Muscle layer of duodenum (tissue), 2 donors: Measurements from ENCODE around the gene RALGAPA2.

Source experiments
- H3K27ac ChIP-seq: one replicate; pipeline ENCODE4 v1.7.0; 2013; ENCODE audit warnings: mild to moderate bottlenecking, low read length
- H3K27me3 ChIP-seq: one replicate; pipeline ENCODE4 v1.7.0; 2013; ENCODE audit warnings: low read depth, mild to moderate bottlenecking, control low read depth, low read length
- H3K36me3 ChIP-seq, 2 donors: one replicate each; pipeline ENCODE4 v1.7.0; 2013; ENCODE audit warnings: low read length in 2 of 2, control low read depth in 1 of 2, mild to moderate bottlenecking in 1 of 2; ENCODE audit not compliant: insufficient read depth in 2 of 2, control insufficient read depth in 1 of 2
- H3K4me1 ChIP-seq, 2 donors: one replicate each; pipeline ENCODE4 v1.7.0; 2013; ENCODE audit warnings: low read length in 2 of 2, mild to moderate bottlenecking in 2 of 2, control low read depth in 1 of 2, moderate library complexity in 1 of 2; ENCODE audit not compliant: insufficient read depth in 2 of 2, control insufficient read depth in 1 of 2
- H3K4me3 ChIP-seq, 2 donors: one replicate each; pipeline ENCODE4 v1.7.0; 2013; ENCODE audit warnings: low read length in 2 of 2, low read depth in 1 of 2, mild to moderate bottlenecking in 1 of 2
- H3K9me3 ChIP-seq, 2 donors: one replicate each; pipeline ENCODE4 v1.7.0; 2013; ENCODE audit warnings: low read length in 2 of 2, control low read depth in 1 of 2, mild to moderate bottlenecking in 1 of 2; ENCODE audit not compliant: control insufficient read depth in 1 of 2
- donor health status: healthy.

The RALGAPA2 gene

GRCh38 chr20:20680991-20681508 lies 31.4 kb downstream of the RALGAPA2 start:
- Histone ChIP-seq H3K4me3 (no peak overlapping the region), H3K27ac (no peak overlapping the region), H3K27me3 (no peaks in the 10 kb centered on the region), H3K9me3 (no peaks in the 10 kb centered on the region), H3K4me1 (no peaks in the 10 kb centered on the region), H3K36me3 (peaks cover 6 to 11% of the 10 kb centered on the region in 2 donors)

- H3K27ac ChIP-seq = no peak overlapping the region
- H3K9me3 ChIP-seq = no peaks in the 10 kb centered on the region
- H3K4me3 ChIP-seq = no peak overlapping the region
- H3K27me3 ChIP-seq = no peaks in the 10 kb centered on the region
- H3K4me1 ChIP-seq = no peaks in the 10 kb centered on the region
- peaks cover 6 to 11% of the 10 kb centered on the region in 2 donors for H3K36me3 ChIP-seq
Measured at GRCh38 chr20:20679316-20679715, 33.1 kb downstream of the RALGAPA2 start.

- Histone ChIP-seq H3K27me3 (no peaks in the 10 kb centered on the region), H3K4me3 (no peak overlapping the region), H3K9me3 (no peaks in the 10 kb centered on the region), H3K36me3 (peaks cover 6 to 11% of the 10 kb centered on the region in 2 donors), H3K27ac (no peak overlapping the region), H3K4me1 (no peaks in the 10 kb centered on the region)
Measured at GRCh38 chr20:20677186-20677585, 35.3 kb downstream of the RALGAPA2 start.

GRCh38 chr20:20668639-20669038 lies 43.8 kb downstream of the RALGAPA2 start:
- H3K9me3 ChIP-seq = no peaks in the 10 kb centered on the region
- H3K27ac ChIP-seq = no peak overlapping the region
- peaks cover 0 to 6% of the 10 kb centered on the region in 2 donors for H3K4me1 ChIP-seq
- no peaks in the 10 kb centered on the region for H3K36me3 ChIP-seq
- H3K27me3 ChIP-seq = no peaks in the 10 kb centered on the region
- H3K4me3 ChIP-seq = no peak overlapping the region

- H3K27me3 ChIP-seq = no peaks in the 10 kb centered on the region
- H3K9me3 ChIP-seq = no peaks in the 10 kb centered on the region
- H3K4me3 ChIP-seq = no peak overlapping the region
- H3K27ac ChIP-seq = no peak overlapping the region
- H3K36me3 ChIP-seq = no peaks in the 10 kb centered on the region
- H3K4me1 ChIP-seq = peaks cover 0 to 6% of the 10 kb centered on the region in 2 donors
Measured at GRCh38 chr20:20666359-20666758, 46.1 kb downstream of the RALGAPA2 start.

GRCh38 chr20:20665606-20666332 lies 46.7 kb downstream of the RALGAPA2 start:
- Histone ChIP-seq H3K27me3 (no peaks in the 10 kb centered on the region), H3K9me3 (no peaks in the 10 kb centered on the region), H3K36me3 (no peaks in the 10 kb centered on the region), H3K27ac (no peak overlapping the region), H3K4me3 (no peak overlapping the region), H3K4me1 (peaks cover 0 to 6% of the 10 kb centered on the region in 2 donors)

GRCh38 chr20:20664795-20665589 lies 47.5 kb downstream of the RALGAPA2 start:
- H3K27ac ChIP-seq = no peak overlapping the region
- H3K4me3 ChIP-seq = no peak overlapping the region
- no peaks in the 10 kb centered on the region for H3K27me3 ChIP-seq
- peaks cover 0 to 6% of the 10 kb centered on the region in 2 donors for H3K4me1 ChIP-seq
- H3K36me3 ChIP-seq = no peaks in the 10 kb centered on the region
- no peaks in the 10 kb centered on the region for H3K9me3 ChIP-seq

- Histone ChIP-seq H3K4me3 (no peak overlapping the region), H3K9me3 (no peaks in the 10 kb centered on the region), H3K4me1 (no peaks in the 10 kb centered on the region), H3K27ac (no peak overlapping the region), H3K27me3 (no peaks in the 10 kb centered on the region), H3K36me3 (no peaks in the 10 kb centered on the region)
Measured at GRCh38 chr20:20663841-20664240, 48.6 kb downstream of the RALGAPA2 start.

GRCh38 chr20:20658871-20659431 lies 53.5 kb downstream of the RALGAPA2 start:
- H3K4me1 ChIP-seq = no peaks in the 10 kb centered on the region
- H3K27me3 ChIP-seq = no peaks in the 10 kb centered on the region
- H3K27ac ChIP-seq = no peak overlapping the region

GRCh38 chr20:20658123-20658522 lies 54.3 kb downstream of the RALGAPA2 start:
- H3K27ac ChIP-seq = no peak overlapping the region
- no peak overlapping the region for H3K4me3 ChIP-seq
- no peaks in the 10 kb centered on the region for H3K9me3 ChIP-seq
- peaks cover 0 to 8% of the 10 kb centered on the region in 2 donors for H3K36me3 ChIP-seq
- H3K4me1 ChIP-seq = no peaks in the 10 kb centered on the region
- no peaks in the 10 kb centered on the region for H3K27me3 ChIP-seq

More at GRCh38 chr20:20658871-20659431, 53.5 kb downstream of the RALGAPA2 start:
- peaks cover 0 to 8% of the 10 kb centered on the region in 2 donors for H3K36me3 ChIP-seq
- H3K9me3 ChIP-seq = no peaks in the 10 kb centered on the region
- H3K4me3 ChIP-seq = no peak overlapping the region

- H3K36me3 ChIP-seq = peaks cover 0 to 8% of the 10 kb centered on the region in 2 donors
Measured at GRCh38 chr20:20657092-20657491, 55.4 kb downstream of the RALGAPA2 start.

More at GRCh38 chr20:20657092-20657491, 55.4 kb downstream of the RALGAPA2 start:
- H3K4me3 ChIP-seq = no peak overlapping the region
- H3K27me3 ChIP-seq = no peaks in the 10 kb centered on the region
- H3K4me1 ChIP-seq = no peaks in the 10 kb centered on the region
- no peak overlapping the region for H3K27ac ChIP-seq
- H3K9me3 ChIP-seq = no peaks in the 10 kb centered on the region
